HL-60/S4 (cell line): ENCODE measurements around the gene MAN1C1.

Experiments
- in situ Hi-C: fragments of 300-500 bp; cut with MboI; formaldehyde crosslinking; loops from 2 replicates; pipeline ENCODE4 v1.14.3; 2022; ENCODE audit warnings: low sequenced_read_pairs

MAN1C1 gene

GRCh38 chr1:25755475-25756125, 139.0 kb downstream of the MAN1C1 start:
- in situ Hi-C loops, result no loop called here

DNA sequence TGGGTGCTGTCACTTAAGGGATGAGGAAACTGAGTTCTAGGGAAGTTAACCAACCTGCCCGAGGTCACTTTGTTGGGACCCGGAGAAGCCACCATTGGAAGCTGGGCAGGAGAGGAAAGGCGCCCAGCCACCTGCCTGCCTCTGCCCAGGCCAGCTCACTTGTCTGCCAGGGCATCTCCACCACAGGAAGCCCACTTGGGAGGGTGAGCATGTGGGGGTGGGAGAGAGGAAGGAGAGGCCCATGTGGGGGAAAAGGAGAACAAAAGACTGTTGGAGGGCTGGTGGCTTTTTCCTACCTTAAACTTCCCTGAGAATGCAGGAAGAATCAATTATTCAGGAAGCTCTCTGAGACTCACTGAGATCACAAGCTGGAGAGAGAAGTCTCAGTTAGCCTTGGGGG, 139.6 kb downstream of the MAN1C1 start:
- in situ Hi-C loops, result no loop called here

DNA sequence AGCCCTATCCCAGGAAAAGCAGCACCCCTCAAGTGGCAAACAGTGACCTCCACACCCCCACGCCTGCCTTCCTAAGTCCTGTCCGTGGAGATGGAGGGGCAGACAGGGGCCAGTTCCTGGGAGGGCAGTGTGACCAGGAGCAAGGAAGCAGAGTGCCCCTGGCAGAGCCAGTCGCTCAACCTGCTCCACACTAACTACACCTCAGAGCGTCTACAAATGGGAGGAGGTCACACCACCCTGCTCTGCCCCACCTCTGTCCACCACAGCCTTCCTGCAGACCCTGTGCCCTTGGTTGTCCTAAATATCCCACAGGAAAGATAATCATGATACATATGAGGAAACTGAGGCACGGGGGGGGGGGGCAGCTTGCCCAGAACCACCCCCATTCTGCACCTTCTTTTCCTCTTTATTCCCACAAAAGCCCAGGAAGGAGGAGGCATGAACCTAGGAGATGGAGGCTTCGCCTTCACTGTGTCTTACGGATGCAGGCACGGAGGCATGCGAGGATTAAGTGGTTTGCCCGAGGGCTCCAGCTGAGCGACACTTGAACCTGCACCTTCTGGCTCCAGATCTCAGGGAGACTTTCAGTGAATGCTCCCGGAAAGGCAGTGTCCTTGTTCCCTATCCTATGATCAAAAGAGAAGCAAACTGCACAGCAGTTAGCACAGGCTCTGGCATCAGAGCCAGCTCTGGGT, 140.7 kb downstream of the MAN1C1 start:
- in situ Hi-C loops, result no loop called here

DNA sequence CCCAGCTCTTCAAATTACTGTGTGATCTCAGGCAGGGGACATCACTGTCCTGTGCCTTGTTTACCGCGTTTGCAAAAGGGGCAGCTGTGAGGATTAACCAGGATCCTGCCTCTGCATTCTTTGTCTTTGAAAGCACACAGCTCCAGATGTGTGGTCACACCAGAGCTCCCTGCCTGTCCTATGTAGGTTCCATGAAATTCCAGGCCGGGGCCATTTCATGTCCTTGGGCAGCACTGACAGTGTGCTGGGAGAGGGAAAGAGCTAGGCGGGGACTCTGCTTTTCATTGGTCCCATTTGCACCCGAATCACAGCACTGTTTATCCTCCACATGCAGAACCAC, 141.2 kb downstream of the MAN1C1 start:
- in situ Hi-C loops, result no loop called here

DNA sequence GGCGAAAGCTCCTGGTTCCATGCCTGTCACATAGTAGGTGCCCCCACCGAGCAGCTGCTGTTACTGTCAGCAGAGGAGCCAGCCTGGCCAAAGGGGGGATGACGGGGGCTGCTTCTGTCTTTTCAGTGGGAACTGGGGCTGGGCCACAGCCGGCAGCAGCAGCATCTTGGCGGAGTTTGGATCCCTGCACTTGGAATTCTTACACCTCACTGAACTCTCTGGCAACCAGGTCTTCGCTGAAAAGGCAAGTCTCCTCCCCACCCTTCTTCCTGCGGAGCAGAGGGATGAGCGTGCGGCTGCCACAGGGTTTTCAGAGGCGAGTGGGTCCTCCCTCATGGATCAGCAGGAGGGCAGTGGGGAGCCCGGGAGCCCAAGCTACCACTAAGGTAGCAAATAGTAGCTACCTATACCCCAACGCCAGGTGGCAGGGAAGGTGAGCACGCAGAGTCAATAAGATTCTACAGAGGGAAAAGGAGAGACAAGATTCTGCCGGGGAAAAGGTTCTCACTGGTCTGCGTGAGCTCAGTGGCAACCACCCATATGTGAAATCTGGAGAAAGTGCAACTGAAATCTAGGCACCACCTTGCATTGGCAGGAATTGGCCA, 142.0 kb downstream of the MAN1C1 start:
- in situ Hi-C loops, result no loop called here

GRCh38 chr1:25760122-25760719, 143.6 kb downstream of the MAN1C1 start:
- in situ Hi-C loops, result no loop called here

GRCh38 chr1:25760871-25761270, 144.3 kb downstream of the MAN1C1 start:
- in situ Hi-C loops, result no loop called here

- in situ Hi-C loops, result no loop called here
Observed at GRCh38 chr1:25763493-25763892, 146.9 kb downstream of the MAN1C1 start.

GRCh38 chr1:25765136-25765922, 148.7 kb downstream of the MAN1C1 start:
- in situ Hi-C loops, result no loop called here

DNA sequence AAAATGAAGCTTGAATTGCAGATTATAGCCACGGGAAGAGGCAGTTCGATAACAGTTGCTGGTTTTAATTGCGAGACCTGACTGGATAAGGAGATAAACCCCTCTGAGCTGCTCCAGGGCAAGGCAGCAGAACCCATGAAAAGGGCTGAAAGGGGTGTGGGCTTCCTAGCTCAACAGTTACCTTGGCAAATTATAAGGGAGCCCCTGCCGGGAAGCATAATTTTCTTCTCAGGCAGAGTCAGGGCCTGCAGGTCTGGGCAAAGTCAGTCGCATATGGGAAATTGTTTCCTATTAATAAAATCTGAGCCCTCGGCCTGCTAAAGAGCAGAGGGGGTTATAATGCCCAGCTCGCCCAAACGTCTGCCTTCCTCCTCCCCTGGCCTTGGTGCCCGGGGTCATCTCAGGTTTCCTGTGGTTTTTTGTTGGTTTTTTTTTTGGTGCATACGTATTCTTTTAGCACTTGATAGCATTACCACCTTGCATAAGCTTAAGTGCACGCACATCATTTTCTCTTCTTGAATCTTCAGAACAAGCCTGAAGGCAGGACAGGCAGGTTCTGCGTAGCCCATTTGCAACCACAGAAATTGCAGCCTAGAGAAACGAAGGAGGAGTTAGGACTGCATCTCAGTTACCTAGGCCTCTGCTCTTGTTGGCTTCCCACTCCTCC, 149.5 kb downstream of the MAN1C1 start:
- in situ Hi-C loops, result no loop called here

- in situ Hi-C loops, result no loop called here
Observed at GRCh38 chr1:25766721-25767436, 150.3 kb downstream of the MAN1C1 start.

- in situ Hi-C loops, result no loop called here
Observed at GRCh38 chr1:25767437-25767770, 150.8 kb downstream of the MAN1C1 start.

- in situ Hi-C loops, result no loop called here
Observed at GRCh38 chr1:25768999-25769398, 152.4 kb downstream of the MAN1C1 start.

DNA sequence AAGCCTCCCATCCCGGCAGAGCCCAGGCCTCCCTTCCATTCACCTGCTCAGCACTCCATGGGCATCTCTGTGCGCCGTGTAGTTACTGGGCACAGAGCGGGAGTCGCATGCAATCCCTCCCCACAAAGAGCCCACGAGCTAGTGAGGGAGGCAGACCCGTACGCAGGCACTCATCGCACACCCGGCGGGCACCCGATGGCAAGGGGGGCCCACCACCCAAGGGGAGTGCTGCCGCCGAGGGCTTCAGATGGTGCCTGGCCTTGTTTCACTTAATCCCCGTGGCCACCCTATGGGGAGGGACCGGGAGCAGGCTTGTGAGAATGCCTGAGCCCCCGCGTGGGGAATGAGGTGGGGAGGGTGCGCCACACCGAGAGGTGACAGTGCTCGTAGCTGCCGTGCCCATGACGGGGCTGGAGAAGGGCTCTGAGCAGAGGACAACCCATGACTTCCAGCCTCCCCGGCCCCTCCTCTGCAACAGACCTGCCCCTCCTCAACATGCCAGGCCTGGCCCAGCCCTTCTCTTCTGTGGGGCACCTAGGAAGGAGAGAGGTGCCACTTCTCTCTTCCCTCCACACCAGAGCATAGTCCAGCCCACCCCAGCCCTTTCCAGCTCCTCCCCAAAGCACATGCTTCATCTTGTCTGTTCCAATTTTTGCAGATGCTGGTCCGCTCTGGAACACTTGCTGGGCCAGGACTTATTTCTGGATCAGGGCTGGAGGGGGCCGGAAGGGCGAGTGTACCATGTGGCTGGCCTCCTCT, 153.2 kb downstream of the MAN1C1 start:
- in situ Hi-C loops, result no loop called here

- in situ Hi-C loops, result no loop called here
Observed at GRCh38 chr1:25770541-25771220, 154.1 kb downstream of the MAN1C1 start.

GRCh38 chr1:25771221-25772114, 154.9 kb downstream of the MAN1C1 start:
- in situ Hi-C loops, result no loop called here

GRCh38 chr1:25772164-25772563, 155.6 kb downstream of the MAN1C1 start:
- in situ Hi-C loops, result no loop called here

GRCh38 chr1:25772692-25773245, 156.2 kb downstream of the MAN1C1 start:
- in situ Hi-C loops, result no loop called here
